ENCODE measurements around the gene LRRC71.

GRCh38 chr1:156956333-156956732 is 35.9 kb downstream of the LRRC71 start:
- TF ChIP-seq CTCF (IDR thresholded peaks at IDR 0.05; ENCODE audit: borderline replicate concordance, extremely low read depth, low read length, poor library complexity, severe bottlenecking) (no peak), EZH2 (IDR thresholded peaks at IDR 0.05; ENCODE audit: borderline replicate concordance, low read depth, low read length, severe bottlenecking) (no peak)
